ENCODE results near the gene UTP11. TPM values are rescaled to one million over a fixed set of nuclear protein-coding genes. Genes with fewer than 3 reads are reported as not detected.

Gene UTP11
- total RNA-seq, 1 donor, result 55.7 TPM

- TF ChIP-seq CTCF (IDR thresholded peaks at IDR 0.05; ENCODE audit: insufficient read depth, low read depth, low read length), result no peak
- no peak overlapping the region for H3K4me3 ChIP-seq (ENCODE audit: low read depth, low read length)
- DNase-seq (ENCODE audit: low read depth), result peak; percentile 16
Measured at GRCh38 chr1:38064197-38064903, 51.8 kb downstream of the UTP11 start.

- no peak for TF ChIP-seq CTCF (IDR thresholded peaks at IDR 0.05; ENCODE audit: insufficient read depth, low read depth, low read length)
- H3K4me3 ChIP-seq (ENCODE audit: low read depth, low read length), result no peak overlapping the region
- DNase-seq (ENCODE audit: low read depth), result no peak
Measured at GRCh38 chr1:38068220-38068979, 55.9 kb downstream of the UTP11 start.

DNA sequence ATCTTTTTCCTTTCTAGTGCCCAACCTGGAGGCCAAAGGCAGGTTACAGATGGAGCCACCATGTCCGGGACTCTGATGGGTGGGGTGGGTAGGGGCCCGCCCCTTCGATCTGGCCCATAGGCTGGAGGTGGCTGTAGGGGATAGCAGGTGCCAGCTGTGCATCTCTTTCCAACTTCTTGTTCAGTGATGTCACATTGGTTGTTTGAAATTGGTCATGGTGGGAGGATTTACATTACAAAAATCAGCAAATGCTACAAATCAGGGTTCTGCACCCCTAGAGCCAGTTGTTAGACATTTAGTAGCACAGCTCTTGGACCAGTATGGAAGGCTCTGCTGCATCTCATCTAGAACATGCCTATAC is 56.4 kb downstream of the UTP11 start:
- TF ChIP-seq CTCF (IDR thresholded peaks at IDR 0.05; ENCODE audit: insufficient read depth, low read depth, low read length), result no peak
- DNase-seq (ENCODE audit: low read depth), result no peak
- H3K4me3 ChIP-seq (ENCODE audit: low read depth, low read length), result no peak overlapping the region

DNA sequence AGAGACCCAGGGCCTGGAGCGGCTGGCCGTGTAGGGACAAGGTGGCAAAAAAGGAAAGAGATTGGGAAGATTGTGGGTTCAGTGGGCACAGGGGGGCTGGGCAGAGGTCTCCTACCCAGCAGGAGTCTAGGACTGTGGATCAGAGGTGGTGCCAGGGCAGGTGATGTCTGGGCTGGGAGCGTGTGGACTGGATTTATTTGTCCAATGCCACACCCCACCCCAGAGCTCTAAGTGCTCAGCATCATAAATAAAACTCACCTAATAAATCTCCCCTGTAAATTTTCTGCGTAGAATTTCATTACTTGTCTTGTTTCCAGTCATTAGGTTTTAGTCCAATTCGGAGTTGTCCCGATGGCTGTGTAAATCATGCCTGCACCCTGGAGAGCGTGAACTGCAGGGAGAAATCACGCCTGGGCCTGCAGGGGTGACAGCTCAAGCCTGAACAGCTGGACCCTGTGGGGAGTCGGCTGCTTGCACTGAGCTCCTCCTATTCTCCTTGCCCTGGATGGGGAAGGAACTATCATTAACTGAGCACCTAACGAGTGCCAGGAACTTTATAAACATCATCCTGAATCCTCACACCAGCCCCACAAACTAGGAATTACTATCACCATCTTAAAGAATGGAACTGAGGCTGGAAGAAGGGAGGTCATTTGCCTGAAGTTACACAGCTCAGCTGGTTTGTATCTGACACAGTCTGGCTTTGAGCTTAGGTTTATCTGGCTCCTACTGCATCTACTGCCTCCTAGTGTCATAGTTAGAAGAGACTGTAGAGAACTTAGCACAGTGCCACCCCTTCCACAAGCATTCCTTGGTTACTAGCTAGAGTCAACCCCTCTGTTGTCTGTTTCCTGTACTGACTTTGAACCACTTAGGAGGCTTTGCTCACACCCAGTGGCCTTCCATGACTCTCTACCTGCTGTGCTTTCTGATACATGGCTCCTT is 59.0 kb downstream of the UTP11 start:
- H3K4me3 ChIP-seq (ENCODE audit: low read depth, low read length), result no peak overlapping the region
- peak; percentile 44 for DNase-seq (ENCODE audit: low read depth)
- peak; percentile 52 for TF ChIP-seq CTCF (IDR thresholded peaks at IDR 0.05; ENCODE audit: insufficient read depth, low read depth, low read length)

DNA sequence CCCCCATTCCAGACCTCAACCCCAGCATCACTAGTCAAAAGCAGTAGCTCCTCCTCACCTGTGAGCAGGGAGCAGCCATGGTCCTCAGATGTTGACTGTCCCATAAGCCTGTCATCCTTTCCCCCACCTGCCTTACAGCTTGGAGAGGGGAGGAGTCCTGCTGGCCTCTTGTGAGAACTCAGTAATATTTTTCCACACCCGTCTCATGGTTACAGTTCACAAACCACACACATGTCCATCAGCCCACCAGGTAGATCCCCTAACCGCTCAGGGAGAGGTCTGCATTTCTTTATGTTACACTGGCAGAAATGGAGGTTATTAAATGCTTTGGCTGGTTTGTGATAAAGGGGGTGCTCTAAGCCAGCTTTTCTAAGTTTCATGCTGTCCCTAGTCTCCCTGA is 60.3 kb downstream of the UTP11 start:
- no peak for DNase-seq (ENCODE audit: low read depth)
- no peak overlapping the region for H3K4me3 ChIP-seq (ENCODE audit: low read depth, low read length)
- TF ChIP-seq CTCF (IDR thresholded peaks at IDR 0.05; ENCODE audit: insufficient read depth, low read depth, low read length), result no peak

- TF ChIP-seq CTCF (IDR thresholded peaks at IDR 0.05; ENCODE audit: insufficient read depth, low read depth, low read length), result no peak
- no peak overlapping the region for H3K4me3 ChIP-seq (ENCODE audit: low read depth, low read length)
- no peak for DNase-seq (ENCODE audit: low read depth)
Measured at GRCh38 chr1:38073534-38074301, 61.2 kb downstream of the UTP11 start.
